H9 (cell line): ENCODE results near the gene TMEM181. TPM values are rescaled to one million over a fixed set of nuclear protein-coding genes. Genes with fewer than 3 reads are reported as not detected.
A peak's percentile ranks its signal among the peaks of the same experiment; 100 is the strongest.

ENCODE experiments used
- DNase-seq: peaks from one replicate; pipeline ENCODE4 v3.0.0-alpha.2; 2017
- H2AFZ ChIP-seq: one replicate; pipeline ENCODE4 v1.6.1; 2013; ENCODE audit warnings: mild to moderate bottlenecking, low read length, control low read depth, moderate library complexity
- H2AK5ac ChIP-seq: 2 replicates; pipeline ENCODE4 v1.6.1; 2013; ENCODE audit warnings: low read length, control low read depth, mixed read lengths; ENCODE audit not compliant: insufficient read length
- H2BK120ac ChIP-seq: one replicate; pipeline ENCODE4 v1.6.1; 2013; ENCODE audit warnings: low read depth, mild to moderate bottlenecking, low read length, control low read depth, inconsistent platforms; ENCODE audit not compliant: poor library complexity, severe bottlenecking
- H2BK12ac ChIP-seq: 2 replicates; pipeline ENCODE4 v1.6.1; 2013; ENCODE audit warnings: low read length, control low read depth, mixed read lengths, low read depth; ENCODE audit not compliant: insufficient read length
- H2BK15ac ChIP-seq: 2 replicates; pipeline ENCODE4 v1.6.1; 2013; ENCODE audit warnings: low read depth, low read length, control low read depth
- H2BK20ac ChIP-seq: one replicate; pipeline ENCODE4 v1.6.1; 2013; ENCODE audit warnings: low read depth, mild to moderate bottlenecking, low read length, control low read depth, inconsistent platforms; ENCODE audit not compliant: poor library complexity, severe bottlenecking
- H2BK5ac ChIP-seq: 2 replicates; pipeline ENCODE4 v1.6.1; 2013; ENCODE audit warnings: low read length, control low read depth, mixed read lengths; ENCODE audit not compliant: insufficient read length
- H3K14ac ChIP-seq: 2 replicates; pipeline ENCODE4 v1.6.1; 2013; ENCODE audit warnings: low read length, control low read depth; ENCODE audit not compliant: insufficient read depth
- H3K18ac ChIP-seq: 2 replicates; pipeline ENCODE4 v1.6.1; 2013; ENCODE audit warnings: low read depth, mild to moderate bottlenecking, mixed read lengths, low read length, control low read depth; ENCODE audit not compliant: insufficient read length
- H3K23ac ChIP-seq: 2 replicates; pipeline ENCODE4 v1.6.1; 2013; ENCODE audit warnings: low read length, control low read depth, mixed read lengths, low read depth; ENCODE audit not compliant: insufficient read length
- H3K23me2 ChIP-seq: 2 replicates; pipeline ENCODE4 v1.6.1; 2013; ENCODE audit warnings: low read depth, mild to moderate bottlenecking, mixed read lengths, low read length, control low read depth; ENCODE audit not compliant: insufficient read length, poor library complexity, severe bottlenecking
- H3K27ac ChIP-seq: 2 replicates; pipeline ENCODE4 v1.5.1; 2013; ENCODE audit warnings: low read length, control low read depth, mixed read lengths, low read depth; ENCODE audit not compliant: insufficient read length
- H3K27me3 ChIP-seq: 2 replicates; pipeline ENCODE4 v1.6.1; 2013; ENCODE audit warnings: low read length, control low read depth, inconsistent platforms; ENCODE audit not compliant: insufficient read depth
- H3K4ac ChIP-seq: 2 replicates; pipeline ENCODE4 v1.6.1; 2013; ENCODE audit warnings: low read depth, mild to moderate bottlenecking, control low read depth, inconsistent platforms, low read length, moderate library complexity
- H3K4me1 ChIP-seq: 2 replicates; pipeline ENCODE4 v1.6.1; 2013; ENCODE audit warnings: low read length, control low read depth, inconsistent platforms; ENCODE audit not compliant: insufficient read depth
- H3K4me2 ChIP-seq: 2 replicates; pipeline ENCODE4 v1.6.1; 2013; ENCODE audit warnings: low read length, control low read depth, mixed read lengths; ENCODE audit not compliant: insufficient read length, insufficient read depth
- H3K56ac ChIP-seq: 2 replicates; pipeline ENCODE4 v1.6.1; 2013; ENCODE audit warnings: low read depth, mild to moderate bottlenecking, mixed read lengths, low read length, control low read depth; ENCODE audit not compliant: insufficient read length
- H3K79me1 ChIP-seq: 2 replicates; pipeline ENCODE4 v1.6.1; 2013; ENCODE audit warnings: low read depth, mild to moderate bottlenecking, moderate library complexity, low read length, control low read depth, inconsistent platforms; ENCODE audit not compliant: insufficient read depth, poor library complexity, severe bottlenecking
- H3K79me2 ChIP-seq: 2 replicates; pipeline ENCODE4 v1.6.1; 2013; ENCODE audit warnings: low read length, control low read depth, inconsistent platforms; ENCODE audit not compliant: insufficient read depth
- H3K9ac ChIP-seq: 2 replicates; pipeline ENCODE4 v1.6.1; 2013; ENCODE audit warnings: low read length, control low read depth, mixed read lengths; ENCODE audit not compliant: insufficient read length; ENCODE audit errors: extremely low read depth
- H3K9me3 ChIP-seq: one replicate; pipeline ENCODE4 v1.6.1; 2013; ENCODE audit warnings: low read depth, low read length, inconsistent platforms; ENCODE audit not compliant: control insufficient read depth
- H3T11ph ChIP-seq: one replicate; pipeline ENCODE4 v1.6.1; 2013; ENCODE audit warnings: mild to moderate bottlenecking, low read length, control low read depth, inconsistent platforms
- H4K20me1 ChIP-seq: one replicate; pipeline ENCODE4 v1.6.1; 2013; ENCODE audit not compliant: control insufficient read depth, insufficient read length, insufficient read depth
- H4K5ac ChIP-seq: 2 replicates; pipeline ENCODE4 v1.6.1; 2013; ENCODE audit warnings: low read depth, mild to moderate bottlenecking, mixed read lengths, low read length, control low read depth; ENCODE audit not compliant: insufficient read length
- H4K8ac ChIP-seq: replicated peaks from 2 replicates; pipeline ENCODE4 v1.6.1; 2013; ENCODE audit warnings: low read length, control low read depth, mixed read lengths, low read depth; ENCODE audit not compliant: insufficient read length
- H4K91ac ChIP-seq: 2 replicates; pipeline ENCODE4 v1.6.1; 2013; ENCODE audit warnings: low read depth, mild to moderate bottlenecking, moderate library complexity, mixed read lengths, low read length, control low read depth; ENCODE audit not compliant: insufficient read length
- H3K27ac Mint-ChIP-seq, 3 experiments: 2 replicates in 2 of 3; 3 replicates in 1 of 3; pipeline ENCODE4 v1.8.0; 2020 to 2021; ENCODE audit warnings: mixed read lengths in 3 of 3, mild to moderate bottlenecking in 1 of 3, moderate library complexity in 1 of 3
- H3K27me3 Mint-ChIP-seq: 2 replicates; pipeline ENCODE4 v1.8.0; 2021; ENCODE audit warnings: low read depth, mild to moderate bottlenecking, moderate library complexity, mixed read lengths
- H3K36me3 Mint-ChIP-seq, 3 experiments: 2 replicates in 2 of 3; 3 replicates in 1 of 3; pipeline ENCODE4 v1.8.0; 2020 to 2021; ENCODE audit warnings: low read depth in 3 of 3, mixed read lengths in 3 of 3; ENCODE audit not compliant: insufficient read depth in 1 of 3
- H3K4me1 Mint-ChIP-seq, 2 experiments: 2 replicates each; pipeline ENCODE4 v1.8.0; 2020; ENCODE audit warnings: mixed read lengths in 2 of 2
- H3K4me3 Mint-ChIP-seq, 2 experiments: 2 replicates in 1 of 2; 3 replicates in 1 of 2; pipeline ENCODE4 v1.8.0; 2020 to 2021; ENCODE audit warnings: mild to moderate bottlenecking in 2 of 2, mixed read lengths in 2 of 2, moderate library complexity in 1 of 2
- H3K9me3 Mint-ChIP-seq, 2 experiments: 2 replicates in 1 of 2; 3 replicates in 1 of 2; pipeline ENCODE4 v1.8.0; 2020; ENCODE audit warnings: mild to moderate bottlenecking in 2 of 2, mixed read lengths in 2 of 2, moderate library complexity in 1 of 2
- CTCF ChIP-seq: fragments of 200-600 bp; sonication (generic); conservative IDR thresholded peaks from 3 replicates; pipeline ENCODE4 v1.8.0; 2021; ENCODE audit warnings: antibody characterized with exemption, mild to moderate bottlenecking
- WGBS: extraction: QIAGEN DNeasy Blood & Tissue Kit; methylation state at CpG from one replicate; pipeline ENCODE4 v1.1.7; 2013; ENCODE audit warnings: missing lambda C conversion rate, low lambda C conversion rate, mixed read lengths; ENCODE audit not compliant: insufficient read length; ENCODE audit errors: extremely low coverage; 5-methylcytosine and 5-hydroxymethylcytosine counted together
- total RNA-seq: library from RNA; stranded (reverse); gene quantifications from 2 replicates; pipeline ENCODE4 v1.2.1, GENCODE V29; 2021

TMEM181 gene
- total RNA-seq, 1 experiment from 2014 or later: 24.4 TPM

- peak; percentile 57; the same call in 2 of the 3 replicates for TF ChIP-seq CTCF
- H3K79me2 ChIP-seq: peaks cover 36% of the 10 kb centered on the region; the same call in 1 of the 2 replicates
- Mint-ChIP-seq H3K36me3 (peaks cover 2 to 9% (median 2%) of the 10 kb centered on the region in 3 experiments; a peak in 5 of 7 replicates), H3K27ac (peak overlapping the region in 2 of 3 experiments; percentile 13 to 90; a peak in 4 of 7 replicates), H3K4me1 (peaks cover 43 to 55% of the 10 kb centered on the region in 2 experiments), H3K9me3 (no peaks in the 10 kb centered on the region), H3K4me3 (no peak overlapping the region), H3K27me3 (no peaks in the 10 kb centered on the region)
- no peak overlapping the region for H3K18ac ChIP-seq
- peaks cover 4% of the 10 kb centered on the region; the same call in 1 of the 2 replicates for H3K4me1 ChIP-seq
- no peak overlapping the region for H4K8ac ChIP-seq
- H4K91ac ChIP-seq: no peak overlapping the region
- no peak overlapping the region for H3K4me2 ChIP-seq
- no CpG with 5 or more reads among the region's 14 CpGs for WGBS
- no peak overlapping the region for H2BK20ac ChIP-seq
- no peak overlapping the region for H2AK5ac ChIP-seq
- no peaks in the 10 kb centered on the region for H3K9me3 ChIP-seq
- no peaks in the 10 kb centered on the region for H3K27me3 ChIP-seq
- H3K14ac ChIP-seq: no peak overlapping the region
- no peak overlapping the region for H3K4ac ChIP-seq
- H2AFZ ChIP-seq: no peak overlapping the region
- no peak overlapping the region for H3K23ac ChIP-seq
- H3T11ph ChIP-seq: no peak overlapping the region
- no peak overlapping the region for H2BK15ac ChIP-seq
- H4K20me1 ChIP-seq: no peaks in the 10 kb centered on the region
- peaks cover 3% of the 10 kb centered on the region for H3K79me1 ChIP-seq
- no peak overlapping the region for H3K9ac ChIP-seq
- no peak overlapping the region for H3K27ac ChIP-seq
- no peaks in the 10 kb centered on the region for H3K23me2 ChIP-seq
- H2BK5ac ChIP-seq: no peak overlapping the region
- H2BK12ac ChIP-seq: no peak overlapping the region
- DNase-seq: no peak
- H2BK120ac ChIP-seq: no peak overlapping the region
- H3K56ac ChIP-seq: no peak overlapping the region
- H4K5ac ChIP-seq: no peak overlapping the region
Measured at GRCh38 chr6:158565482-158566040, 5.7 kb downstream of the TMEM181 start.
